Activated CD4-positive, alpha-beta T cell treated with anti-CD3 and anti-CD28 coated beads for 4 hours (primary cell): Measurements from ENCODE around the gene SDR39U1.
"Not testable (repeated sequence)": the region's sequence is repeated elsewhere in the genome, so short reads cannot be mapped to it uniquely, and the experiment has no call there.

Experiments used
- DNase-seq, 2 donors: peaks; one replicate each; pipeline ENCODE4 v3.0.0-alpha.2; 2020

The SDR39U1 gene, protein sequence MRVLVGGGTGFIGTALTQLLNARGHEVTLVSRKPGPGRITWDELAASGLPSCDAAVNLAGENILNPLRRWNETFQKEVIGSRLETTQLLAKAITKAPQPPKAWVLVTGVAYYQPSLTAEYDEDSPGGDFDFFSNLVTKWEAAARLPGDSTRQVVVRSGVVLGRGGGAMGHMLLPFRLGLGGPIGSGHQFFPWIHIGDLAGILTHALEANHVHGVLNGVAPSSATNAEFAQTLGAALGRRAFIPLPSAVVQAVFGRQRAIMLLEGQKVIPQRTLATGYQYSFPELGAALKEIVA

DNA sequence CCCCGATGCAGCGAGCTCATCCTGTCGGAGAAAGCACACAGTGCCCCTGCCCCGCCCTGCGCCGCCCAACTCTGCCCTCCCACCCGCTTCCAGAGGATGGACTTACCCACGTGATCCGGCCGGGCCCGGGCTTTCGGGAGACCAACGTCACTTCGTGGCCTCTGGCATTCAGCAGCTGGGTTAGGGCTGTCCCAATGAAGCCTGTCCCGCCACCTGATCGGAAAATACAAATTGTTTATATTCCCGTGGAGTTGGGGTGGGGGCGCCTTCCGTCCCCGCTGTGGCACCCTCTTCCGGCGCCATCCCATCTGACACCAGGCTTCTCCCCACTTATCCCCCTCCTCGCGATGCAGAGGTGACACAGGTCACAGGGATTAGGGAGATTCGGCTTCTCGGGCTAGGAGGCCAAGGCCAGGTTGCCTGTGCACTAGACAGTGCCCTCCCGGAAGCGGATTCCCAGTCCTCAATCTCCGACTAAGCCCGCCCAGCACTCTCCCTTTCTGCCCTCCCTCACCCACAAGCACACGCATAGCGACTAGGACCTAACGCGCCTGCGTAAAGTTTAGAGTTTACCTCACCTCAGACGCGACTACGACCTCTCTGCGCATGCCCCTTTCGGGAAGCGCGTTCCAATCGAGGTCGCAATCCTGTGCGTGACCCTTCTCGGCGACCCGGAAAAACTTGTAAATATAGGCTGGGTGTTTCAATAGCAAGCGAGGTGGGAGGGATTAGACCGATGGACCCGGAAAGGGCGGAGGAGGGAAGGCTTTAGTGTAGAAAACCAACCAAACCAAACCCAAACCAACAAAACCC is at the start of gene SDR39U1:
SDR39U1 (minus strand) TSS at position 537 of the 813 bp plus-strand sequence; CDS start at position 530, 7 bp downstream.
- DNase-seq, result peak; percentile 96

DNA sequence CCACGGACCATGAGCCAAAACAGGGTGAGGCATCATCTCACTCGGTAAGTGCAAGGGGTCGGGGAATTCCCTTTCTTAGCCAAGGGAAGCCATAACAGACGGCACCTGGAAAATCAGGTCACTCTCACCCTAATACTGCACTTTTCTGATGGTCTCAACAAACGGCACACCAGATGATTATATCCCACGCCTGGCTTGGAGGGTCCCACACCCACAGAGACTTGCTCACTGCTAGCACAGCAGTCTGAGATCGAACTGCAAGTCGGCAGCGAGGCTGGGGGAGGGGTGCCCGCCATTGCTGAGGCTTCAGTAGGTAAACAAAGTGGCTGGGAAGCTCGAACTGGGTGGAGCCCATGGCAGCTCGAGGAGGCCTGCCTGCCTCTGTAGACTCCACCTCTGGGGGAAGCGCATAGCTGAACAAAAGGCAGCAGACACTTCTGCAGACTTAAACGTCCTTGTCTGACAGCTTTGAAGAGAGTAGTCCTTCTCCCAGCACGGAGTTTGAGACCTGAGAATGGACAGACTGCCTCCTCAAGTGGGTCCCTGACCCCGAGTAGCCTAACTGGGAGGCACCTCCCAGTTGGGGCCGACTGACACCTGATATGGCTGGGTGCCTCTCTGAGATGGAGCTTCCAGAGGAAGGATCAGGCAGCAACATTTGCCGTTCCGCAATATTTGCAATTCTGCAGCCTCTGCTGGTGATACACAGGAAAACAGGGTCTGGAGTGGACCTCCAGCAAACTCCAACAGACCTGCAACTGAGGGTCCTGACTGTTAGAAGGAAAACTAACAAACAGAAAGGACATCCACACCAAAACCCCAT is 49.2 kb upstream of the SDR39U1 start:
- not testable (repeated sequence) for DNase-seq

DNA sequence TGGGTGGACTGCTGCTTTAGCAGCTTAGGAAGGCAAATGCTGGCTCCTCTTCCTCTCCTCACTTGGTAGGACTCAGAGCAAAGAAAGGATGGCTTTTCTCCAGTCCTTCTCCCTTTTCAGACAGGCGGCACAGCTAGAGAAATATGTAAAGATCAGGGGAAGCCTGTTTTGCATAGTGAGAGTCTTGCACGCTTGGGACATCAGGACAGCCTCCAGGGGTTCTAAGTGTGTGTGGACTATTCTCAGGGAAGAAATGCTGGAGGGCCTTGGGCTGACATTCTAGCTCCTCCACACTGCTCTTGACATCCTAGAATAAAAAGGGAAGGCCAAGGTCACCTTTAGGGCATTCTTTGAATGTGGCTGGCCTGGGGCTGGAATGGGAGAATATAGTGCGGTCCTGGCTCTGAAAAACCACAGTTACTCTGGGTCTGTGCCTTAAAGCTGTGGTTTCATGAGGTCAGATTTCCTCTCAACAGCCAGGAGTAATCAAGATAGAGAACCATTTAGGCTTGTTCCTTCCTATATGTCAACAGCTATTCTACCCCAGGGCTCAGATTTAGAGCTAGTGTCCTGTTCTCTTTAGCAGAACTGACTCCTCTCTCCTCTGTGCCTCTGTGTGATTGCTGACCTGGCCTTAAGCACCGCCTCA is 41.2 kb upstream of the SDR39U1 start:
- no peak for DNase-seq

DNA sequence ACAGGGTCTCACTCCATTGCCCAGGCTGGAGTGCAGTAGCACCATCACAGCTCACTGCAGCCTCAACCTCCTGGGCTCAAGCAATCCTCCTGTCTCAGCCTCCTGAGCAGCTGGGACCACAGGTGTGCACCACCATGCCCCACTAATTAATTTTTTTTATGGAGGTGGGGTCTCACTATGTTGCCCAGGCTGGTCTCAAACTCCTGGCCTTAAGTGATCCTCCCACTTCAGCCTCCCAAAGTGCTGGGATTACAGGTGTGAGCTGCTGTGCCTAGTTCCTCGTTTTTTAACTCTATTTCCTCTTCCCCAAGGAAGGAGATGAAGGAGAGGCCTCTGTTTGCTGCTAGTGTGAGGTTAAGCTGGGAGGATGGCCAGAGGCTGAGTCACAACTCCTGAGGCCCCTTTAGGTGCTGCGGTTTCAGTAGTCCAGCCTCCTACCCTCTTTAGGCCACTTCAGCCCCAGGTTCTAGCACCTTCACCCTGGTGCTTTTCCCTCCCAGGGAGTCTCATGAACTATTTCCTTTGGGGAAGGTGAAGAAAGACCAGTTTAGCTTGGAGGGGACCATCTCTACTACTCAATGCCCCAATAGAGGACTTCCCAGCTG is 40.2 kb upstream of the SDR39U1 start:
- not testable (repeated sequence) for DNase-seq

DNA sequence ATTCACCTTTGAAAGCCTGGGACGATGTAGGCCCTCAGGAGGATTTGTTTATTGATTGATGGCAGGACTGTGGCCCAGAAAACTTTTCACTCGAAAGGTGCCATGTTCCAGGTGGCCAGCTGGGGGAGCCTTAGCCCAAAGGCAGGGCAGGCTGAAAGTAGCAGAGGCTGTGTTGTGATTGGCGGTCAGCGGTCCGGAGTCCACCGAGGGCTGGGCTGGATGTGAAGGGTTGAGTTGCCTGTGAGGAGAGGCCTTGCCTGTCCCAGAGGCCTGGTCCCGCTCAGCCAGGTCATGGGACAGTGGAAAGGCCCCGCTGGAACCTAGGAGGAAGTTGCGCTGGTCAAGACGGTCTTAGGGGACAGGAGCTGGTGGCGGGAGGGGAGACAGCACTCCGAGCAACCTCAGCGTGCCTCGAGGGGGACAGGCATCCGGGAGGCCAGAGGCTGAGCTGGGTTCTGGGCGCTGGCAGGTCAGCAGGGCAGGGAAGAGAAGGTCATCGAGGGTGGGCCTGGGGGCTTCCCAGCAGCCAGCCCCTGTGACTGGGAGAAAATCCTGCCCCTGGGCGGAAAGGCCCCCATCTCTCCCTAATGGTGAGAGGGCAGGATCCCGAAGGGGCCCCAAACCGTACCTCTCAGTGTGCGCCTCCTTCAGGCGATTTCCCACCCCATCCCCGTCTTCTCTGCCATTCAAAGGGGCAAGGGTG is 39.2 kb upstream of the SDR39U1 start:
- peak; percentile 16 to 31 for DNase-seq

DNA sequence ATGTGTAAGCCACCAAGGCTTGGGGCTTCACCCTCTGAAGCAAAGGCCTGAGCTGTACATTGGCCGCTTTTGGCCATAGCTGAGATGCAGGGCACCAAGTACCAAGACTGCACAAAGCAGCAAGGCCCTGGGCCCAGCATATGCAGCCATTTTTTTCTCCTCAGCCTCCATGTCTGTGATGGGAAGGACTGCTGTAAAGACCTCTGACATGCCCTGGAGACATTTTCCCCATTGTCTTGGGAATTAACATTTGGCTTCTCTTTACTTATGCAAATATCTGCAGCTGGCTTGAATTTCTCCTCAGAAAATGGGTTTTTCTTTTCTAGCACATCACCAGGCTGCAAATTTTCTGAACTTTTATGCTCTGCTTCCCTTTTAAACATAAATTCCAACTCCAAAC is 37.4 kb upstream of the SDR39U1 start:
- DNase-seq, result not testable (repeated sequence)

DNA sequence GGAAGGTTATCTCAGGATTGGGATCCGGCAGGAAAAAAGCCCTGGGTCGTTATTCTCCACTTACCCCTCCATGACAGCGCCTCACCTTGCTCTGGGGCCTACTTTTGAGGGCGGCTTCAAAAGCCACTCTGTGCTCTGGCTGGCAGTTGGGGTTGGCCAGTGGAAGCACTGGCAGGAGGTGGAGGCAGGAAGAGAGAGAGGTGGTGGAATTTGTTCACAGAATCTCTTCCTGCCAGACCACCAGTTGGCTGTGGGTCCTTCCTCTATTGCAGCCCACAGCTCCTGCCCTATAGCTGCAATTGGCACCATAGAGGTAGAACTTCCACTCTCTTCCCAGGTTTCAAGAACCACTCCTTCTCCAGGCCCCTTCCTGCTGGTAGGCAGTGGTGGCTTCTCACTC is 32.7 kb upstream of the SDR39U1 start:
- DNase-seq, result no peak

DNA sequence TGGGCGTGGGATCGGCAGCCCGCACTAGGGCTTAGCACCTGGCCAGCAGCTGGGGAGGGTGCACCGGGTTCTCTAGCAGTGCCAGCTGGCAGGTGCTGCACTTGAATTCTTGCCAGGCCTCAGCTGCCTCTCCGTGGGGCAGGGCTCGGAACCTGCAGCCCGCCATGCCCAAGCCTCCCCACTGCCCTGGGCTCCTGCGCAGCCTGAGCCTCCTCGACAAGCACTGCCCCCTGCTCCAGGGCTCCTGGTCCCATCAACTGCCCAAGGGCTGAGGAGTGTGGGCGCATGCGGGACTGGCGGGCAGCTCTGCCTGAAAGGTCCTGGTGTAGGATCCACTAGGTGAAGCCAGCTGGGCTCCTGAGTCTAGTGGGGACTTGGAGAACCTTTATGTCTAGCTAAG is 30.6 kb upstream of the SDR39U1 start:
- DNase-seq, result no peak

DNA sequence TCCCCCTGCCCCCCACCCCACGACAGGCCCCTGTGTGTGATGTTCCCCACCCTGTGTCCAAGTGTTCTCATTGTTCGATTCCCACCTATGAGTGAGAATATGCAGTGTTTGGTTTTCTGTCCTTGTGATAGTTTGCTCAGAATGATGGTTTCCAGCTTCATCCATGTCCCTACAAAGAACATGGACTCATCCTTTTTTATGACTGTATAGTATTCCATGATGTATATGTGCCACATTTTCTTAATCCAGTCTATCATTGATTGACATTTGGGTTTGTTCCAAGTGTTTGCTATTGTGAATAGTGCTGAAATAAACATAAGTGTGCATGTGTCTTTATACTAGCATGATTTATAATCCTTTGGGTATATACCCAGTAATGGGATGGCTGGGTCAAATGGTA is 27.9 kb upstream of the SDR39U1 start:
- DNase-seq, result not testable (repeated sequence)

DNA sequence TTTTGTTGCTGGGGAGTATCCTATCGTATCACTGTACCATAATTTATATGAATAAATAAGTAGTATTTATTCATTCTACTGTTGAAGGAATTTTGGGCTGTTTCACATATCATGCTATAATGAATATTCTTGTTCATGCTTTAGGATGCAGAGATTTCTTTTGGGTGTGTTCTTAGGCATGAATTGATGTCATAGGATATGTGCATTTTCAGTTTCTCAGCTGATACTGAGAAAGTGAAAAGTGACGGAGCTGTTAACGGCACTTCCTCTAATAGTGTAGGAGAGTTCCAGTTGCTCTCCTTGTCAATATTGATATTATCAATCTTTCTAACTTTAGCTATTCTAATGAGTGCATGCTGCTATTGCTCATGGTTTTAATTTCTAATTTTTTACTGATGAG is 23.2 kb upstream of the SDR39U1 start:
- DNase-seq, result no peak

DNA sequence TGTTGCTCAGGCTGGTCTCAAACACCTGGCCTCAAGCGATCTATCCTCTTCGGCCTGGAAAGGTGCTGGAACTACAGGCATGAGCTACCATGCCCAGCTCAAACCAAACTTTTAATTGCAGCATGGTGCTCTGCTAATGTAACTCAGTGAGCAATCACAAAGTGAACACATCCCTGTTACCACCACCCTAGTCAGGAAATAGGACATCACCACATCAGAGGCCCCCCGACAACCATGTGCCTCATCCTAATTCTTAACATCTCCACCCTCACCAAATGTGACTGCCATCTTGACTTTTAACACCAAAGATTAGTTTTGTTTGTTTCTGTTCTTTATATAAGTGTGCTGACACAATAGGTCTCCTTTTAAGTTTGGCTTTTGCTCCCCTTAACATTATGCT is 22.8 kb upstream of the SDR39U1 start:
- DNase-seq, result no peak

DNA sequence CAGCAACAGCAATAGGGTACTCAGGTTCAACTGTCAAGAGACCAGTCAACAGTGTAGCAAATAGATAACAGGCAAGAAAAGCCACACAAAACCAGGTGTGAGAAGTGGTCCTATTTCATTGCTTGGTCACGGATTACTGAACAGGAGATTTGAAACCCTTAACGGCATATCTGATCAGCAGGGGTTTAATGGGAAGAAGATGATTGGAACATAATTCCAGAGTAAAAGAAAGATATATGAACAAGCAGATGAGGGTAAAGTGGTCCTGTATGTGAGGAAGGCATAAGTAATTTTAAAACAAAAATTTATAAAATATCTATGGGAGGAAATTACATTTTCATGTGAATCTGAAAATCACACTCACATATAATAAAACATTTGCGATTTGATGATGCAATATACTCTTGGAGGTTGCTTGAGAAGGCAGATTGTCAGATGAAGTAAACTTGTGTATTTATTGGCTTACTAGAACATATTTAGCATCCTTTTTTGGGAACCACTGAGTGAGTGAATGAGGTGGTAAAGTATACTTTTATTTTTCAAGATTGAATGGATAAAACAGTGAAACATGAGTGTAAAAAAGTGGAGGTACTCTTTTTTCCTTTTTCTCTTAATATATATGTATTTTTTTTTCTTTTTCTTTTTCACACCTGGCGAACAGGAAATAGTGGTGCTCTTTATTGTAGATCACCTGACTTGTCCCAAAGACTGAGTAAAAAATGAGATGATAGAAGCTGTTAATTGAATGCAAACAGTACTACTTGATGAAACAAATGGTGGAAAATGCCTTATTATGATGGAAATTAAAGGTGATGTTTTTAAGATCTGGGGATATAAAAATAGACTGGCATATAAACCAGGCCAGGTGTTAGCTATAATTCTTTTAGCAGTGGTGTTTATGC is 21.6 kb upstream of the SDR39U1 start:
- no peak for DNase-seq

DNA sequence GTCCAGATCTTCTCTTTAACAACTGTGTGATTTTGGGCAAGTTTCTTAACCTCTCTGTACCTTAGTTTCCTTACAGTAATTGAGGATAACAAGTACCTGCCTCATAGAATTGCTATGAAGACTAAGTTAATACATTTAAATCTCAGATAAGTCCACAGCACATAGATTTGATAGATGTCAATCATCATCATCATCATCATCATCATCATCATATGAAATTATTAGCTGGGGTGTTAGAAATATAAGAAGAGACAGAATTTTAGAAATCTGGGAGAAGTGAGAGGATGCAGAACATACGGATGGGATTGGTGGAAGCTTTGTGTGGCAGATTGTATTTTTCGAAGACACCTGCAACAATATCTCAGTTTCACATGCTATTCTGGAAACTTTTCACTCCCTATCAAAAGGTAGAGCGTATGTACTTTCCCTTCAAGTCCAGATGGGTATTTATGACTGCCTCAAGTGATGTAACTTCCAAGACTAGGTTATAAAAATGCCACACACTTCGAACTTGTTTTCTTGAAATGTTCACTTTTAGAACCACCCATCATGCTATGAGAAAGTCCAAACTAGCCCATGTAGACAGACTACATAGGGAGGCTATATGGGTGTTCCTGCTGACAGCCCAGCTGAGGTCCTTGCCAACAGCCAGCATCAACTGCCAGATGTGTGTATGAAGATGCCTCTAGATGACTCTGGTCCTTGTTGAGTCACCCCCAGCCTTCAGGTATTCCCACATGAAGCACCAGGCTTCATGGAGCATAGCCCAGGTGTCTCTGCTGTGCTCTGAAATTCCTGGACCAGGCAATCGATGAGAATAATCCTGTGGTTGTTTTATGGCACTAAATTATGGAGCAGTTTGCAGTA is 20.7 kb upstream of the SDR39U1 start:
- no peak for DNase-seq

DNA sequence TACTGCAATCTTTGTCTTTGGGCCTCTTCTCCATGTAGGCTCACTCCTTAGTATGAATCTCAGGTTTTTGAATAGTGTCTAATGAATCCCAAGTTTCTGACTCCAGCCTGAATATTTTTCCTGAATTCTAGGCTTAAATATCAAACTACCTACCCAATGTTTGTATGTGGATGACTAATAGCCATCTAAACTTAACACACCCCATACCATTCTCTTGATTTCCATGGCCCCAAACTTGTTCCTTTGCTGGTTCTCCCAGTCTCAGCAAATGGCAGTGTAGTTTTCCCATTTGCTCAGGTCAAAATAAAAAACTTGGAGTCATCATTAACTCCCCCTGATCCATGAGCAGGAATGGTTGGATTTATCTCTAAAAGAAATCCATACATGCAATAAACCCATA is 18.8 kb upstream of the SDR39U1 start:
- no peak for DNase-seq

DNA sequence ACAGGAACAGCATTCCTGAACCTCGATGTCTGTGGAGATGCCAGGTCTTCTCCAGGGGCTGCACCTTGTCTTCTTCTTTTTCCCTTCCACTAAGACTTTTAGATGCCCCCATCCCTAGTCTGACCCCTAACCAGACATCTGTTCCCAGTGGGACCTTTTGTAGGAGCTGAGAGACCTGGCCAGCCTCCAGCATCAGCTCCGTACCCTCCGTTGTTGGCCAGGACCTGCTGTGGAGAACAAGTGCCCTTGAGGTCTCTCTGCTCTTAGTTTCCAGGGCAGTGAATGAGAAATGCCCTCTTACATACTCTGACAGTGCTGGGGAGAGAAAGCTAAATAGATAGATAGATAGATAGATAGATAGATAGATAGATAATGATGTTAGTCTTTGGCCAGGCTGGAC is 16.8 kb upstream of the SDR39U1 start:
- no peak for DNase-seq

DNA sequence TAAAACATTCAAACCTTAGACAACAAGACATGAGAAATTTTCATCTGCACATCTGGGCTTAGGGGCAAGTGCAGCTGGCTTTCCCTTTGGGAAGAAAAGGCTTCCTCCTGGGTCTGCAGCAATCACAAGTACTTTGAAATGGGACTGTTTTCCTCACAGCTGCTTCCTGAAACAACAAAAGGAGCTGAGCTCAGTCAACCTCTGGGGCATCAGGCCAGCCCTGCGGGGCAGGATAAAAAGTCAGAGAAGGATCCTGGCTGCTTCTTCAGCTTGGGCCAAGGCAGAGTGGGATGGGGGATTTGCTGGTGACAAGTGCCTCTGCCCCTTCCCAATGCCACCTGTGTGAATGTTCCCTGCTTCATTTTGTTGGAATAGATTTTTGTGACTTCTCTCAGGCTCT is 16.2 kb upstream of the SDR39U1 start:
- DNase-seq, result no peak

DNA sequence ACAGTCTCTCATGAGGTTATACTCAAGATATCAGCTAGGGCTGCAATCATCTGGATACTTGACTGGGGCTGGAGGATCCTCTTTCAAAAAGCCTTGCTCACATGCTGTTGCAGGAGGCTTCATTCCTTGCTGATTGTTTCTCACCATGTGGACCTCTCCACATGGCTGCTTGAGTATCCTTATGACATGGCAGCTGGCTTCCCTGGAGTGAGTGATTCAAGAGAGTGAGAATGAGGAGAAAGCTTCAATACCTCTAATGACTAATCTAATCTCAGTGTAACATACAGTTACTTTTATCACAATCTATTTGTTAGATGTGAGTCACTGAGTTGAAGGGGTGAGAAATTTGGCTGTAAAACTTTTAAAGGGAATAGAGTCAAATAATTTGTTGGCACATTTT is 14.4 kb upstream of the SDR39U1 start:
- DNase-seq, result no peak

DNA sequence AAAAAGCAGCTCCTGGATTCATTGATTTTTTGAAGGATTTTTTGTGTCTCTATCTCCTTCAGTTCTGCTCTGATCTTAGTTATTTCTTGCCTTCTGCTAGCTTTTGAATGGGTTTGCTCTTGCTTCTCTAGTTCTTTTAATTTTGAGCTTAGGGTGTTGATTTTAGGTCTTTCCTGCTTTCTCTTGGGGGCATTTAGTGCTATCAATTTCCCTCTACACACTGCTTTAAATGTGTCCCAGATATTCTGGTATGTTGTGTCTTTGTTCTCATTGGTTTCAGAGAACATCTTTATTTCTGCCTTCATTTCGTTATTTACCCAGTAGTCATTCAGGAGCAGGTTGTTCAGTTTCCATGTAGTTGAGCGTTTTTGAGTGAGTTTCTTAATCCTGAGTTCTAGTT is 8.3 kb upstream of the SDR39U1 start:
- not testable (repeated sequence) for DNase-seq

DNA sequence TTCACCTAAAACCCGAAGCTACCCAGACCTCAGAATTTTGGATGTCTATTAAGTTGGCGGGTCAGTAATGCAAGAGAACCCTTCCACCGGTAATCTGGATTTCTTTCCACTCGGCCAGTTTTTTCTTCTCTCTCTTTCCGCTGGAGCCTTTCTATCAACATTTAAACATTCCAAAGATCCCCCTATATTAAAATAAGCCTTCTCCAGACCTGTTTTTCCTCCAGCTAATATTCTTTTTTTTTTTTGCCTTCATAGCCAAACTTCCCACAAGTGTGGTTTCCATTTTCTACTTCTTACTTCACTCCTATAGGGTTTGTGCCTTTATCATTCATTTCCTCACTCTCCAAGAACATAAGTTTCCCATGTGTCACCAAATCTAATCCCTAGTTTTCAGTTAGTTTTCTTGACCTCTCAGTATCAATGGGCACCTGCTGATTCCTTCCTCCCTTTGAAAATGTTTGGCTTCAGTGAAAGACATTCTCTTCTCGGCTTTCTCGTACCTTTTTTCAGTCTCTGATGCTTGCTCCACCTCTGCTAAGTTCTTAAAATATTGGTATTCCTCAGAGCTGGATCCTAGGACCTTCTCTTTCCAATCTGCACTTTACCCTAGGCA is 583 bp upstream of the SDR39U1 start:
- no peak for DNase-seq
